H9 (cell line): ENCODE results near the gene CUL2. TPM values are rescaled to one million over a fixed set of nuclear protein-coding genes. Genes with fewer than 3 reads are reported as not detected.

Experiments used
- DNase-seq: peaks from one replicate; pipeline ENCODE4 v3.0.0-alpha.2; 2017
- H2AFZ ChIP-seq: one replicate; pipeline ENCODE4 v1.6.1; 2013; ENCODE audit warnings: mild to moderate bottlenecking, low read length, control low read depth, moderate library complexity
- H2AK5ac ChIP-seq: 2 replicates; pipeline ENCODE4 v1.6.1; 2013; ENCODE audit warnings: low read length, control low read depth, mixed read lengths; ENCODE audit not compliant: insufficient read length
- H2BK120ac ChIP-seq: one replicate; pipeline ENCODE4 v1.6.1; 2013; ENCODE audit warnings: low read depth, mild to moderate bottlenecking, low read length, control low read depth, inconsistent platforms; ENCODE audit not compliant: poor library complexity, severe bottlenecking
- H2BK12ac ChIP-seq: 2 replicates; pipeline ENCODE4 v1.6.1; 2013; ENCODE audit warnings: low read length, control low read depth, mixed read lengths, low read depth; ENCODE audit not compliant: insufficient read length
- H2BK15ac ChIP-seq: 2 replicates; pipeline ENCODE4 v1.6.1; 2013; ENCODE audit warnings: low read depth, low read length, control low read depth
- H2BK20ac ChIP-seq: one replicate; pipeline ENCODE4 v1.6.1; 2013; ENCODE audit warnings: low read depth, mild to moderate bottlenecking, low read length, control low read depth, inconsistent platforms; ENCODE audit not compliant: poor library complexity, severe bottlenecking
- H2BK5ac ChIP-seq: 2 replicates; pipeline ENCODE4 v1.6.1; 2013; ENCODE audit warnings: low read length, control low read depth, mixed read lengths; ENCODE audit not compliant: insufficient read length
- H3K14ac ChIP-seq: 2 replicates; pipeline ENCODE4 v1.6.1; 2013; ENCODE audit warnings: low read length, control low read depth; ENCODE audit not compliant: insufficient read depth
- H3K18ac ChIP-seq: 2 replicates; pipeline ENCODE4 v1.6.1; 2013; ENCODE audit warnings: low read depth, mild to moderate bottlenecking, mixed read lengths, low read length, control low read depth; ENCODE audit not compliant: insufficient read length
- H3K23ac ChIP-seq: 2 replicates; pipeline ENCODE4 v1.6.1; 2013; ENCODE audit warnings: low read length, control low read depth, mixed read lengths, low read depth; ENCODE audit not compliant: insufficient read length
- H3K23me2 ChIP-seq: 2 replicates; pipeline ENCODE4 v1.6.1; 2013; ENCODE audit warnings: low read depth, mild to moderate bottlenecking, mixed read lengths, low read length, control low read depth; ENCODE audit not compliant: insufficient read length, poor library complexity, severe bottlenecking
- H3K27ac ChIP-seq: 2 replicates; pipeline ENCODE4 v1.5.1; 2013; ENCODE audit warnings: low read length, control low read depth, mixed read lengths, low read depth; ENCODE audit not compliant: insufficient read length
- H3K27me3 ChIP-seq: 2 replicates; pipeline ENCODE4 v1.6.1; 2013; ENCODE audit warnings: low read length, control low read depth, inconsistent platforms; ENCODE audit not compliant: insufficient read depth
- H3K4ac ChIP-seq: 2 replicates; pipeline ENCODE4 v1.6.1; 2013; ENCODE audit warnings: low read depth, mild to moderate bottlenecking, control low read depth, inconsistent platforms, low read length, moderate library complexity
- H3K4me1 ChIP-seq: 2 replicates; pipeline ENCODE4 v1.6.1; 2013; ENCODE audit warnings: low read length, control low read depth, inconsistent platforms; ENCODE audit not compliant: insufficient read depth
- H3K4me2 ChIP-seq: 2 replicates; pipeline ENCODE4 v1.6.1; 2013; ENCODE audit warnings: low read length, control low read depth, mixed read lengths; ENCODE audit not compliant: insufficient read length, insufficient read depth
- H3K56ac ChIP-seq: 2 replicates; pipeline ENCODE4 v1.6.1; 2013; ENCODE audit warnings: low read depth, mild to moderate bottlenecking, mixed read lengths, low read length, control low read depth; ENCODE audit not compliant: insufficient read length
- H3K79me1 ChIP-seq: 2 replicates; pipeline ENCODE4 v1.6.1; 2013; ENCODE audit warnings: low read depth, mild to moderate bottlenecking, moderate library complexity, low read length, control low read depth, inconsistent platforms; ENCODE audit not compliant: insufficient read depth, poor library complexity, severe bottlenecking
- H3K79me2 ChIP-seq: 2 replicates; pipeline ENCODE4 v1.6.1; 2013; ENCODE audit warnings: low read length, control low read depth, inconsistent platforms; ENCODE audit not compliant: insufficient read depth
- H3K9ac ChIP-seq: 2 replicates; pipeline ENCODE4 v1.6.1; 2013; ENCODE audit warnings: low read length, control low read depth, mixed read lengths; ENCODE audit not compliant: insufficient read length; ENCODE audit errors: extremely low read depth
- H3K9me3 ChIP-seq: one replicate; pipeline ENCODE4 v1.6.1; 2013; ENCODE audit warnings: low read depth, low read length, inconsistent platforms; ENCODE audit not compliant: control insufficient read depth
- H3T11ph ChIP-seq: one replicate; pipeline ENCODE4 v1.6.1; 2013; ENCODE audit warnings: mild to moderate bottlenecking, low read length, control low read depth, inconsistent platforms
- H4K20me1 ChIP-seq: one replicate; pipeline ENCODE4 v1.6.1; 2013; ENCODE audit not compliant: control insufficient read depth, insufficient read length, insufficient read depth
- H4K5ac ChIP-seq: 2 replicates; pipeline ENCODE4 v1.6.1; 2013; ENCODE audit warnings: low read depth, mild to moderate bottlenecking, mixed read lengths, low read length, control low read depth; ENCODE audit not compliant: insufficient read length
- H4K8ac ChIP-seq: replicated peaks from 2 replicates; pipeline ENCODE4 v1.6.1; 2013; ENCODE audit warnings: low read length, control low read depth, mixed read lengths, low read depth; ENCODE audit not compliant: insufficient read length
- H4K91ac ChIP-seq: 2 replicates; pipeline ENCODE4 v1.6.1; 2013; ENCODE audit warnings: low read depth, mild to moderate bottlenecking, moderate library complexity, mixed read lengths, low read length, control low read depth; ENCODE audit not compliant: insufficient read length
- H3K27ac Mint-ChIP-seq, 3 experiments: 2 replicates in 2 of 3; 3 replicates in 1 of 3; pipeline ENCODE4 v1.8.0; 2020 to 2021; ENCODE audit warnings: mixed read lengths in 3 of 3, mild to moderate bottlenecking in 1 of 3, moderate library complexity in 1 of 3
- H3K27me3 Mint-ChIP-seq: 2 replicates; pipeline ENCODE4 v1.8.0; 2021; ENCODE audit warnings: low read depth, mild to moderate bottlenecking, moderate library complexity, mixed read lengths
- H3K36me3 Mint-ChIP-seq, 3 experiments: 2 replicates in 2 of 3; 3 replicates in 1 of 3; pipeline ENCODE4 v1.8.0; 2020 to 2021; ENCODE audit warnings: low read depth in 3 of 3, mixed read lengths in 3 of 3; ENCODE audit not compliant: insufficient read depth in 1 of 3
- H3K4me1 Mint-ChIP-seq, 2 experiments: 2 replicates each; pipeline ENCODE4 v1.8.0; 2020; ENCODE audit warnings: mixed read lengths in 2 of 2
- H3K4me3 Mint-ChIP-seq, 2 experiments: 2 replicates in 1 of 2; 3 replicates in 1 of 2; pipeline ENCODE4 v1.8.0; 2020 to 2021; ENCODE audit warnings: mild to moderate bottlenecking in 2 of 2, mixed read lengths in 2 of 2, moderate library complexity in 1 of 2
- H3K9me3 Mint-ChIP-seq, 2 experiments: 2 replicates in 1 of 2; 3 replicates in 1 of 2; pipeline ENCODE4 v1.8.0; 2020; ENCODE audit warnings: mild to moderate bottlenecking in 2 of 2, mixed read lengths in 2 of 2, moderate library complexity in 1 of 2
- CTCF ChIP-seq: fragments of 200-600 bp; sonication (generic); conservative IDR thresholded peaks from 3 replicates; pipeline ENCODE4 v1.8.0; 2021; ENCODE audit warnings: antibody characterized with exemption, mild to moderate bottlenecking
- WGBS: extraction: QIAGEN DNeasy Blood & Tissue Kit; methylation state at CpG from one replicate; pipeline ENCODE4 v1.1.7; 2013; ENCODE audit warnings: missing lambda C conversion rate, low lambda C conversion rate, mixed read lengths; ENCODE audit not compliant: insufficient read length; ENCODE audit errors: extremely low coverage; 5-methylcytosine and 5-hydroxymethylcytosine counted together
- total RNA-seq: library from RNA; stranded (reverse); gene quantifications from 2 replicates; pipeline ENCODE4 v1.2.1, GENCODE V29; 2021

CUL2 gene
- total RNA-seq, 1 experiment from 2014 or later: 43.3 TPM

DNA sequence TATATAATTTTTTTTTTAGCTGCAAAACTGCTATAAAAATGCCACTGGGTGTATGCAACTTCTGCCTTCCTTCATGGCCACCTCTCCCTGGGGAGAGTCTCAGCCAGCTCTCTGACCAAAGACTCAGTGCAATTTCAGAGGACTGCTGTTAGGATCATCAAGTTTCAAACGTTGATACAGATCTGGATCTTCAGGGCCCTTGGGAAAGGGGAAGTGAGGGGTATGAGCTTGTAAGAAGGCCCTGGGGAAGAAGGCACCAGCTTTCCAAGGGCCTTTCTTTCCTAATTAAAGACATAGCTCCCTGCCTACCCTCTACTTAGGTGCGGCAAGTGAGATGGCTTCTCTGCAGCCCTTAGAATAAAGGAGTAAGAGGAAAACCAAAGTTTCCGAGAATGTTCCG lies 130.4 kb downstream of the CUL2 start:
- Histone ChIP-seq H4K5ac (no peak overlapping the region), H3K79me2 (no peaks in the 10 kb centered on the region), H2BK20ac (no peak overlapping the region), H3K27me3 (no peaks in the 10 kb centered on the region), H3K56ac (no peak overlapping the region), H3K4me2 (no peak overlapping the region), H3K23me2 (no peaks in the 10 kb centered on the region), H3K23ac (no peak overlapping the region), H2AFZ (no peak overlapping the region), H2BK12ac (no peak overlapping the region), H2BK5ac (no peak overlapping the region), H4K20me1 (no peaks in the 10 kb centered on the region), H3K79me1 (no peaks in the 10 kb centered on the region), H3T11ph (no peak overlapping the region), H3K9me3 (no peaks in the 10 kb centered on the region), H4K91ac (no peak overlapping the region), H2BK15ac (no peak overlapping the region), H2BK120ac (no peak overlapping the region), H3K4me1 (no peaks in the 10 kb centered on the region), H2AK5ac (no peak overlapping the region), H3K4ac (no peak overlapping the region), H3K9ac (no peak overlapping the region), H3K18ac (no peak overlapping the region), H4K8ac (no peak overlapping the region), H3K27ac (no peak overlapping the region), H3K14ac (no peak overlapping the region)
- Mint-ChIP-seq H3K4me3 (no peak overlapping the region), H3K27ac (no peak overlapping the region), H3K4me1 (0 out of 4 replicates have a peak, but pooled peaks cover 0 to 9% of the 10 kb centered on the region in 2 experiments), H3K27me3 (no peaks in the 10 kb centered on the region; the same call in 1 of the 2 replicates), H3K36me3 (no peaks in the 10 kb centered on the region), H3K9me3 (no peaks in the 10 kb centered on the region)
- no peak for DNase-seq
- TF ChIP-seq CTCF: no peak
- no CpG with 5 or more reads among the region's 4 CpGs for WGBS
